Loucy (cell line): ENCODE data around the gene CHRNB4.

ENCODE experiments used
- EZH2phosphoT487 ChIP-seq: fragments of 200-600 bp; IDR thresholded peaks from 2 replicates; pipeline ENCODE4 v1.6.1; 2018; ENCODE audit warnings: antibody characterized with exemption, mild to moderate bottlenecking, moderate library complexity, borderline replicate concordance
- TF ChIP-seq, protein P1 (sequence below): fragments of 200-600 bp; sonication (generic); conservative IDR thresholded peaks from 2 replicates; pipeline ENCODE4 v1.5.1; 2014; ENCODE audit warnings: mild to moderate bottlenecking, antibody characterized with exemption, low read length

DNA sequence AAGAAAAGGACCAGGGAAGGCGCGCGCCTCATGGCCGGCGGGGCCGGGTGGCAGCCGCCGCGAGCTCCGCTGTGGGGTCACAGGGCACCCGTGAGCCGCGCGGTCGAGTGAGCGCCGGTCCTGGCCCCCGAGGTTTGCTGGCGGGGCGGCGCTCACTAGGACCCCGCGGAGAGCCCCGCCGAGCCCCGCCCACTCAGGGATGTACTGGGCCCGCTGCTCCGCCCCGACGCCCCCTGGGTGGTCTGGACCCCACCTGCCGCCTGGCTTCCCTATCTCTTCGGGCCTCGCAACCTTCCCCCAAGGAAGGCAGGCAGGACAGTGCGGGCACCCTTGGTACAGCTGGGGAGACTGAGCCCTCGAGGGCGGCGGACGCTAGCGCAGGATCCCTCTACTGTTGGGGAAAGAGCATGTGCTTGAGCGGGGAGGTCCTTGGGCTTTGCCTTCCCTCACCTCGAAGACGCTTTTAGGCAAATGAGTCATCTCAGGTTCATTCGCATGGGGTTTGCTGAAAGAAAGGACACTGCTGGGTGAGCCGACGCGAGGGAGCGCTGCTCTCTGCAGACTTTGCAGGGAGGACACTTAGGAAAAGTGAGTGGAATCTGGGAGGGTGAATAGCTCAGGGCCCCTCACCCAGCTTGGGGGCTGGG is at the start of gene CHRNB4:
- TF ChIP-seq, protein P1, sequence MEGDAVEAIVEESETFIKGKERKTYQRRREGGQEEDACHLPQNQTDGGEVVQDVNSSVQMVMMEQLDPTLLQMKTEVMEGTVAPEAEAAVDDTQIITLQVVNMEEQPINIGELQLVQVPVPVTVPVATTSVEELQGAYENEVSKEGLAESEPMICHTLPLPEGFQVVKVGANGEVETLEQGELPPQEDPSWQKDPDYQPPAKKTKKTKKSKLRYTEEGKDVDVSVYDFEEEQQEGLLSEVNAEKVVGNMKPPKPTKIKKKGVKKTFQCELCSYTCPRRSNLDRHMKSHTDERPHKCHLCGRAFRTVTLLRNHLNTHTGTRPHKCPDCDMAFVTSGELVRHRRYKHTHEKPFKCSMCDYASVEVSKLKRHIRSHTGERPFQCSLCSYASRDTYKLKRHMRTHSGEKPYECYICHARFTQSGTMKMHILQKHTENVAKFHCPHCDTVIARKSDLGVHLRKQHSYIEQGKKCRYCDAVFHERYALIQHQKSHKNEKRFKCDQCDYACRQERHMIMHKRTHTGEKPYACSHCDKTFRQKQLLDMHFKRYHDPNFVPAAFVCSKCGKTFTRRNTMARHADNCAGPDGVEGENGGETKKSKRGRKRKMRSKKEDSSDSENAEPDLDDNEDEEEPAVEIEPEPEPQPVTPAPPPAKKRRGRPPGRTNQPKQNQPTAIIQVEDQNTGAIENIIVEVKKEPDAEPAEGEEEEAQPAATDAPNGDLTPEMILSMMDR = no peak
- no peak for TF ChIP-seq EZH2phosphoT487
